Heart right ventricle (tissue), 16 donors: ENCODE measurements around the gene NEK2. TPM values are rescaled to one million over a fixed set of nuclear protein-coding genes. Genes with fewer than 3 reads are reported as not detected.

Experiments used
- ATAC-seq, 8 donors: fragments of 200-7000 bp; cut with Tn5 transposase; one replicate each; pipeline ENCODE4 v1.9.1; 2020; ENCODE audit warnings: mild to moderate bottlenecking in 8 of 8, moderate library complexity in 8 of 8, moderate number of reproducible peaks in 1 of 8
- DNase-seq, 2 donors: peaks; one replicate each; pipeline ENCODE4 v3.0.0-alpha.2; 2020
- H3K27ac ChIP-seq, 10 donors: fragments of 200-600 bp; sonication (generic) in 2 of 10; one replicate each; pipeline versions ENCODE4 v1.5.0 to v1.8.0; 2020 to 2022; ENCODE audit warnings: mild to moderate bottlenecking in 3 of 10
- H3K27me3 ChIP-seq, 7 donors: fragments of 200-600 bp; one replicate each; pipeline ENCODE4 v1.8.0; 2021 to 2022; ENCODE audit warnings: mild to moderate bottlenecking in 2 of 7
- H3K36me3 ChIP-seq, 9 donors: fragments of 200-600 bp; sonication (generic) in 1 of 9; one replicate each; pipeline versions ENCODE4 v1.5.0 to v1.8.0; 2020 to 2022; ENCODE audit warnings: mild to moderate bottlenecking in 2 of 9
- H3K4me1 ChIP-seq, 9 donors: fragments of 200-600 bp; sonication (generic) in 1 of 9; one replicate each; pipeline versions ENCODE4 v1.5.0 to v1.8.0; 2020 to 2022; ENCODE audit warnings: mild to moderate bottlenecking in 4 of 9
- H3K4me3 ChIP-seq, 10 donors: fragments of 200-600 bp; sonication (generic) in 2 of 10; one replicate each; pipeline versions ENCODE4 v1.5.0 to v1.8.0; 2020 to 2022; ENCODE audit warnings: mild to moderate bottlenecking in 7 of 10, moderate library complexity in 2 of 10
- H3K9me3 ChIP-seq, 11 donors: fragments of 200-600 bp in 10 of 11; sonication (generic) in 2 of 11; one replicate each; pipeline versions ENCODE4 v1.5.0 to v1.8.0; 2013 to 2022; ENCODE audit warnings: mild to moderate bottlenecking in 2 of 11, control low read depth in 1 of 11, moderate library complexity in 1 of 11
- CTCF ChIP-seq, 9 donors: fragments of 200-600 bp; sonication (generic) in 2 of 9; IDR thresholded peaks; one replicate each; pipeline versions ENCODE4 v1.5.0 to v1.8.0; 2021 to 2022; ENCODE audit warnings: antibody characterized with exemption in 9 of 9, mild to moderate bottlenecking in 5 of 9, moderate library complexity in 1 of 9
- WGBS, 2 donors: extraction: QIAGEN DNeasy Blood & Tissue Kit; methylation state at CpG; one replicate each; pipeline ENCODE4 v1.1.7; 2013; ENCODE audit warnings: inconsistent platforms in 1 of 2; 5-methylcytosine and 5-hydroxymethylcytosine counted together
- intact Hi-C, 10 donors: fragments of 100-400 bp; cut with DNase I; formaldehyde crosslinking; loops; one replicate each; pipeline versions ENCODE4 v1.11.1 to v1.14.2; 2022
- polyA plus RNA-seq, 2 donors: library from polyadenylated mRNA; stranded (reverse); fragments of 200-250 nt; gene quantifications; one replicate each; pipeline ENCODE4 v1.2.3, GENCODE V29; 2013
- total RNA-seq, 10 donors: library from RNA; stranded (reverse); fragmentation: NEBNext Ultra II Directional in 3 of 10; extraction: Animal tissue kit (Norgen Biotek cat#: 25700) in 3 of 10; gene quantifications; one replicate each; pipeline versions ENCODE4 v1.2.1 to v1.2.4, GENCODE V29; 2021 to 2023
- donor health status: Arrhythmogenic right ventricular cardiomyopathy.
- donor health status: ischemic (EF 13 %, LVEDD 7.1; RV severe dilation, severe dysfunction).
- donor health status: healthy with polysubstance abuse.
- donor health status: DM: no; HTN: yes; CAD: no.
- donor health status: DM: no; HTN: no; CAD: no.
- donor health status: ischemic (EF 25% LVEDD 6.9; RV normal size, moderate dysfunction).
- donor health status: ischemic (EF 25% LVEDD 5.7; RV mildly dilated, moderate dysfunction).
- donor health status: healthy.
- donor health status: DM: yes; HTN: yes; CAD: no.
- donor health status: Ischemic cardiomyopathy.
- donor health status: ischemic (EF 35%, LVEDD 5.7; RV mildly dilated, moderate dysfunction).
- donor health status: nonischemic (EF 11% LVEDD 7.7; RV severe dilation, severe dysfunction).
- donor health status: DM: yes; HTN: yes; CAD: no.
- donor health status: PGD.
- donor health status: ischemic (EF 29% LVEDD 5.4; RV normal size, mild dysfunction).
- donor health status: nonischemic (EF 23%, LVEDD 6.1; RV moderate dilation, normal function).

NEK2 gene
- total and polyA plus RNA-seq, 12 donors, result 0.04 to 2.1 (median 0.19) TPM; not detected in 6

GRCh38 chr1:211688421-211688820 is 13.0 kb upstream of the NEK2 start:
- DNase-seq (no peak), ATAC-seq (no peak)
- H3K27me3 ChIP-seq, result peaks cover 0 to 8% (median 0%) of the 10 kb centered on the region in 7 donors
- no peak overlapping the region for H3K4me3 ChIP-seq
- no peak for TF ChIP-seq CTCF (IDR thresholded peaks at IDR 0.05)
- H3K9me3 ChIP-seq, result no peaks in the 10 kb centered on the region
- intact Hi-C loops, result loop anchor here in 7 of 10 donors (10.0 kb wide), 4 partner anchors 256 to 766 kb away; partner anchors contain the start of genes DTL (in 3 of the 7) and INTS7 (in 3 of the 7)
- 89 to 92% methylated on average over 2 of the region's 2 CpGs for WGBS, 2 donors
- no peak overlapping the region for H3K27ac ChIP-seq
- peaks cover 0 to 5% (median 0%) of the 10 kb centered on the region in 9 donors for H3K4me1 ChIP-seq
- H3K36me3 ChIP-seq, result no peaks in the 10 kb centered on the region

- intact Hi-C loops, result loop anchor here in 7 of 10 donors (10.0 kb wide), 4 partner anchors 257 to 767 kb away; partner anchors contain the start of genes DTL (in 3 of the 7) and INTS7 (in 3 of the 7)
- no peak for ATAC-seq
Observed at GRCh38 chr1:211687462-211688215, 12.2 kb upstream of the NEK2 start.

GRCh38 chr1:211685823-211686222 is 10.4 kb upstream of the NEK2 start:
- Histone ChIP-seq H3K27ac (no peak overlapping the region), H3K27me3 (peaks cover 0 to 8% (median 0%) of the 10 kb centered on the region in 7 donors), H3K36me3 (no peaks in the 10 kb centered on the region), H3K4me3 (no peak overlapping the region), H3K4me1 (peaks cover 0 to 8% (median 0%) of the 10 kb centered on the region in 9 donors), H3K9me3 (no peaks in the 10 kb centered on the region)
- WGBS, 2 donors, result 85 to 92% methylated on average over 7 of the region's 7 CpGs
- DNase-seq, result no peak
- ATAC-seq, result no peak
- TF ChIP-seq CTCF (IDR thresholded peaks at IDR 0.05), result no peak
- intact Hi-C loops, result loop anchor here in 7 of 10 donors (10.0 kb wide), 4 partner anchors 259 to 769 kb away; partner anchors contain the start of genes DTL (in 3 of the 7) and INTS7 (in 3 of the 7)

More at GRCh38 chr1:211687462-211688215, 12.2 kb upstream of the NEK2 start:
- Histone ChIP-seq H3K9me3 (no peaks in the 10 kb centered on the region), H3K36me3 (no peaks in the 10 kb centered on the region), H3K4me1 (peaks cover 0 to 5% (median 0%) of the 10 kb centered on the region in 9 donors), H3K4me3 (no peak overlapping the region), H3K27me3 (peaks cover 0 to 8% (median 0%) of the 10 kb centered on the region in 7 donors), H3K27ac (no peak overlapping the region)
- WGBS, 2 donors, result 88 to 89% methylated on average over 16 of the region's 16 CpGs
- no peak for DNase-seq
- TF ChIP-seq CTCF (IDR thresholded peaks at IDR 0.05), result no peak

GRCh38 chr1:211684791-211685190 is 9.4 kb upstream of the NEK2 start:
- no peak for ATAC-seq
- Histone ChIP-seq H3K9me3 (no peaks in the 10 kb centered on the region), H3K4me3 (no peak overlapping the region), H3K4me1 (peaks cover 0 to 12% (median 0%) of the 10 kb centered on the region in 9 donors), H3K27me3 (peaks cover 0 to 8% (median 0%) of the 10 kb centered on the region in 7 donors), H3K27ac (no peak overlapping the region), H3K36me3 (no peaks in the 10 kb centered on the region)
- 79 to 85% methylated on average over 3 of the region's 3 CpGs for WGBS, 2 donors
- intact Hi-C loops, result loop anchor here in 9 of 10 donors (5.0 to 10.0 kb wide), 7 partner anchors 258 to 773 kb away; partner anchors contain the start of genes DTL (in 3 of the 9) and INTS7 (in 3 of the 9)
- no peak for DNase-seq
- no peak for TF ChIP-seq CTCF (IDR thresholded peaks at IDR 0.05)
